Medulla oblongata (tissue), 1 donor: ENCODE results near the gene RNF220.

Source experiments
- DNase-seq: peaks from one replicate; pipeline ENCODE4 v3.0.0-alpha.2; 2015; ENCODE audit errors: extremely low spot score

RNF220 gene

GRCh38 chr1:44636083-44636687, 231.1 kb downstream of the RNF220 start:
- DNase-seq = no peak

- no peak for DNase-seq
These were observed 231.9 kb downstream of the RNF220 start for GRCh38 chr1:44636688-44637598.

GRCh38 chr1:44637702-44638411, 232.8 kb downstream of the RNF220 start:
- no peak for DNase-seq

GRCh38 chr1:44640200-44640853, 235.3 kb downstream of the RNF220 start:
- DNase-seq = no peak

- no peak for DNase-seq
These were observed 236.4 kb downstream of the RNF220 start for GRCh38 chr1:44641126-44642102.

- no peak for DNase-seq
These were observed 237.2 kb downstream of the RNF220 start for GRCh38 chr1:44642255-44642654.

GRCh38 chr1:44642925-44643324, 237.9 kb downstream of the RNF220 start:
- DNase-seq = no peak

GRCh38 chr1:44643721-44644334, 238.8 kb downstream of the RNF220 start:
- no peak for DNase-seq

- no peak for DNase-seq
These were observed 239.8 kb downstream of the RNF220 start for GRCh38 chr1:44644806-44645205.

- peak; percentile 96 for DNase-seq
These were observed 240.6 kb downstream of the RNF220 start for GRCh38 chr1:44645476-44646244.

GRCh38 chr1:44646261-44647110, 241.4 kb downstream of the RNF220 start:
- no peak for DNase-seq

- no peak for DNase-seq
These were observed 242.8 kb downstream of the RNF220 start for GRCh38 chr1:44647896-44648295.

- no peak for DNase-seq
These were observed 243.6 kb downstream of the RNF220 start for GRCh38 chr1:44648529-44649250.

GRCh38 chr1:44649788-44650158, 244.7 kb downstream of the RNF220 start:
- DNase-seq = no peak

- peak; percentile 44 for DNase-seq
These were observed 245.2 kb downstream of the RNF220 start for GRCh38 chr1:44650159-44650831.

GRCh38 chr1:44651069-44651468, 246.0 kb downstream of the RNF220 start:
- no peak for DNase-seq

- peak; percentile 93 for DNase-seq
These were observed 247.5 kb downstream of the RNF220 start for GRCh38 chr1:44652445-44653106.
